Neural cell (in vitro differentiated cells): Measurements from ENCODE around the gene ATXN10. TPM values are rescaled to one million over a fixed set of nuclear protein-coding genes. Genes with fewer than 3 reads are reported as not detected.
A peak's percentile ranks its signal among the peaks of the same experiment; 100 is the strongest.

Source experiments
- H2AFZ ChIP-seq: fragments of 200-600, 300-800 bp; sonication (generic), shearing (Covaris generic); 2 replicates; pipeline ENCODE4 v1.6.0; 2014; ENCODE audit warnings: low read depth, mild to moderate bottlenecking, antibody characterized with exemption, low read length, moderate library complexity
- H3F3A ChIP-seq: fragments of 200-600 bp; shearing (Covaris generic); 2 replicates; pipeline ENCODE4 v1.6.1; 2016; ENCODE audit warnings: mild to moderate bottlenecking, moderate library complexity, mixed read lengths, antibody characterized with exemption, low read length; ENCODE audit not compliant: insufficient read depth, poor library complexity, severe bottlenecking
- H3K27ac ChIP-seq: fragments of 200-600, 300-800 bp; sonication (generic), shearing (Covaris generic); 2 replicates; pipeline ENCODE4 v1.5.1; 2014; ENCODE audit warnings: mild to moderate bottlenecking, low read length, moderate library complexity
- H3K27me3 ChIP-seq: fragments of 300-800, 200-600 bp; sonication (generic), shearing (Covaris generic); 2 replicates; pipeline ENCODE4 v1.6.0; 2014; ENCODE audit warnings: mild to moderate bottlenecking, low read depth, low read length, moderate library complexity; ENCODE audit not compliant: insufficient read depth
- H3K36me3 ChIP-seq: fragments of 300-800, 200-600 bp; sonication (generic), shearing (Covaris generic); 2 replicates; pipeline ENCODE4 v1.5.1; 2014; ENCODE audit warnings: mild to moderate bottlenecking, antibody characterized with exemption, low read length, moderate library complexity; ENCODE audit not compliant: insufficient read depth
- H3K4me2 ChIP-seq: fragments of 300-800, 200-600 bp; sonication (generic), shearing (Covaris generic); 2 replicates; pipeline ENCODE4 v1.6.0; 2014; ENCODE audit warnings: mild to moderate bottlenecking, low read length
- H3K4me3 ChIP-seq: fragments of 300-800, 200-600 bp; sonication (generic), shearing (Covaris generic); 2 replicates; pipeline ENCODE4 v1.5.1; 2014; ENCODE audit warnings: mild to moderate bottlenecking, low read length, moderate library complexity
- H3K79me2 ChIP-seq: fragments of 200-600 bp; shearing (Covaris generic); replicated peaks from 2 replicates; pipeline ENCODE4 v1.6.0; 2014; ENCODE audit warnings: mild to moderate bottlenecking, low read length, moderate library complexity; ENCODE audit not compliant: insufficient read depth
- H3K9ac ChIP-seq: fragments of 300-800, 200-600 bp; sonication (generic), shearing (Covaris generic); 2 replicates; pipeline ENCODE4 v1.6.1; 2016; ENCODE audit warnings: mild to moderate bottlenecking, low read length, mixed read lengths
- H3K9me2 ChIP-seq: fragments of 200-600 bp; shearing (Covaris generic); 2 replicates; pipeline ENCODE4 v1.6.1; 2016; ENCODE audit warnings: mild to moderate bottlenecking, low read length, mixed read lengths; ENCODE audit not compliant: insufficient read depth
- H3K9me3 ChIP-seq: fragments of 200-600, 300-800 bp; sonication (generic), shearing (Covaris generic); 2 replicates; pipeline ENCODE4 v1.6.1; 2016; ENCODE audit warnings: mild to moderate bottlenecking, mixed run types, low read length, moderate library complexity, mixed read lengths
- H4K20me1 ChIP-seq: fragments of 200-600 bp; shearing (Covaris generic); 2 replicates; pipeline ENCODE4 v1.6.1; 2016; ENCODE audit warnings: mild to moderate bottlenecking, mixed run types; ENCODE audit not compliant: insufficient read depth
- CTCF ChIP-seq: fragments of 450-650 bp; IDR thresholded peaks from 2 replicates; pipeline ENCODE4 v1.5.1; 2014; ENCODE audit warnings: antibody characterized with exemption, mild to moderate bottlenecking, moderate library complexity; ENCODE audit not compliant: poor library complexity, severe bottlenecking
- EP300 ChIP-seq: fragments of 450-650 bp; conservative IDR thresholded peaks from 2 replicates; pipeline ENCODE4 v1.6.1; 2014; ENCODE audit warnings: antibody characterized with exemption, mild to moderate bottlenecking, moderate library complexity; ENCODE audit not compliant: poor library complexity, severe bottlenecking
- EZH2 ChIP-seq: fragments of 200-600, 300-800 bp; shearing (Covaris generic), sonication (generic); IDR thresholded peaks from 2 replicates; pipeline ENCODE4 v1.6.1; 2014; ENCODE audit warnings: antibody characterized with exemption, low read length, borderline replicate concordance, mild to moderate bottlenecking; ENCODE audit not compliant: insufficient read depth, poor library complexity, severe bottlenecking
- MXI1 ChIP-seq: fragments of 450-650 bp; conservative IDR thresholded peaks from 2 replicates; pipeline ENCODE4 v1.6.1; 2014; ENCODE audit warnings: antibody characterized with exemption, mild to moderate bottlenecking; ENCODE audit not compliant: poor library complexity, severe bottlenecking
- POLR2AphosphoS5 ChIP-seq: IDR thresholded peaks from 2 replicates; pipeline ENCODE4 v1.6.1; 2012
- RAD21 ChIP-seq: fragments of 450-650 bp; conservative IDR thresholded peaks from 2 replicates; pipeline ENCODE4 v1.6.1; 2014; ENCODE audit warnings: antibody characterized with exemption, mild to moderate bottlenecking, moderate library complexity
- SMC3 ChIP-seq: fragments of 450-650 bp; conservative IDR thresholded peaks from 2 replicates; pipeline ENCODE4 v1.6.1; 2014; ENCODE audit warnings: antibody characterized with exemption, mild to moderate bottlenecking, moderate library complexity; ENCODE audit not compliant: poor library complexity
- TAF1 ChIP-seq: IDR thresholded peaks from 2 replicates; pipeline ENCODE4 v1.6.1; 2012; ENCODE audit warnings: low read depth
- polyA plus RNA-seq: library from polyadenylated mRNA; depleted of rRNA; stranded (reverse); fragments of >200 nt; gene quantifications from 2 replicates; pipeline ENCODE4 v1.2.3, GENCODE V29; 2014
- TF ChIP-seq, protein P1 (sequence below): IDR thresholded peaks from 2 replicates; pipeline ENCODE4 v1.6.1; 2012; ENCODE audit warnings: borderline replicate concordance

Gene ATXN10
- polyA plus RNA-seq, 1 donor from 2014 or later: 321 TPM

GRCh38 chr22:45863981-45864751, 192.5 kb downstream of the ATXN10 start:
- peaks cover 30% of the 10 kb centered on the region for H3K27me3 ChIP-seq
- no peak overlapping the region for H3K9ac ChIP-seq
- no peak overlapping the region for H2AFZ ChIP-seq

GRCh38 chr22:45864959-45865476, 193.4 kb downstream of the ATXN10 start:
- H3K9me2 ChIP-seq: no peaks in the 10 kb centered on the region
- H3K27ac ChIP-seq: no peak overlapping the region
- H4K20me1 ChIP-seq: no peaks in the 10 kb centered on the region
- no peaks in the 10 kb centered on the region for H3K79me2 ChIP-seq
- no peak overlapping the region for H3K4me3 ChIP-seq
- H3K36me3 ChIP-seq: no peaks in the 10 kb centered on the region
- H2AFZ ChIP-seq: no peak overlapping the region
- H3F3A ChIP-seq: no peaks in the 10 kb centered on the region
- H3K27me3 ChIP-seq: peaks cover 30% of the 10 kb centered on the region
- H3K9me3 ChIP-seq: no peaks in the 10 kb centered on the region
- no peak overlapping the region for H3K9ac ChIP-seq
- no peak overlapping the region for H3K4me2 ChIP-seq
- TF ChIP-seq CTCF (no peak), EZH2 (no peak), EP300 (no peak), TAF1 (no peak), RAD21 (no peak), POLR2AphosphoS5 (no peak)
- TF ChIP-seq, protein P1, sequence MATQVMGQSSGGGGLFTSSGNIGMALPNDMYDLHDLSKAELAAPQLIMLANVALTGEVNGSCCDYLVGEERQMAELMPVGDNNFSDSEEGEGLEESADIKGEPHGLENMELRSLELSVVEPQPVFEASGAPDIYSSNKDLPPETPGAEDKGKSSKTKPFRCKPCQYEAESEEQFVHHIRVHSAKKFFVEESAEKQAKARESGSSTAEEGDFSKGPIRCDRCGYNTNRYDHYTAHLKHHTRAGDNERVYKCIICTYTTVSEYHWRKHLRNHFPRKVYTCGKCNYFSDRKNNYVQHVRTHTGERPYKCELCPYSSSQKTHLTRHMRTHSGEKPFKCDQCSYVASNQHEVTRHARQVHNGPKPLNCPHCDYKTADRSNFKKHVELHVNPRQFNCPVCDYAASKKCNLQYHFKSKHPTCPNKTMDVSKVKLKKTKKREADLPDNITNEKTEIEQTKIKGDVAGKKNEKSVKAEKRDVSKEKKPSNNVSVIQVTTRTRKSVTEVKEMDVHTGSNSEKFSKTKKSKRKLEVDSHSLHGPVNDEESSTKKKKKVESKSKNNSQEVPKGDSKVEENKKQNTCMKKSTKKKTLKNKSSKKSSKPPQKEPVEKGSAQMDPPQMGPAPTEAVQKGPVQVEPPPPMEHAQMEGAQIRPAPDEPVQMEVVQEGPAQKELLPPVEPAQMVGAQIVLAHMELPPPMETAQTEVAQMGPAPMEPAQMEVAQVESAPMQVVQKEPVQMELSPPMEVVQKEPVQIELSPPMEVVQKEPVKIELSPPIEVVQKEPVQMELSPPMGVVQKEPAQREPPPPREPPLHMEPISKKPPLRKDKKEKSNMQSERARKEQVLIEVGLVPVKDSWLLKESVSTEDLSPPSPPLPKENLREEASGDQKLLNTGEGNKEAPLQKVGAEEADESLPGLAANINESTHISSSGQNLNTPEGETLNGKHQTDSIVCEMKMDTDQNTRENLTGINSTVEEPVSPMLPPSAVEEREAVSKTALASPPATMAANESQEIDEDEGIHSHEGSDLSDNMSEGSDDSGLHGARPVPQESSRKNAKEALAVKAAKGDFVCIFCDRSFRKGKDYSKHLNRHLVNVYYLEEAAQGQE: no peak

More at GRCh38 chr22:45863981-45864751, 192.5 kb downstream of the ATXN10 start:
- Histone ChIP-seq H3K79me2 (no peaks in the 10 kb centered on the region), H3K4me2 (no peak overlapping the region), H4K20me1 (no peaks in the 10 kb centered on the region), H3K9me3 (no peaks in the 10 kb centered on the region), H3K9me2 (no peaks in the 10 kb centered on the region), H3K36me3 (no peaks in the 10 kb centered on the region), H3F3A (no peaks in the 10 kb centered on the region), H3K4me3 (no peak overlapping the region), H3K27ac (no peak overlapping the region)
- TF ChIP-seq EP300 (no peak), TAF1 (no peak), SMC3 (peak; percentile 36), RAD21 (peak; percentile 24), CTCF (peak; percentile 54), POLR2AphosphoS5 (no peak), EZH2 (no peak), MXI1 (no peak)
- TF ChIP-seq, protein P1: no peak
